DOHH2 (cell line): ENCODE data around the gene PLA2G2C.

ENCODE experiments used
- EZH2phosphoT487 ChIP-seq: fragments of 200-600 bp; sonication (generic); IDR thresholded peaks from 2 replicates; pipeline ENCODE4 v1.6.1; 2017; ENCODE audit warnings: borderline replicate concordance, mild to moderate bottlenecking, antibody characterized with exemption, low read length, moderate library complexity, mixed read lengths
- TF ChIP-seq, protein P1 (sequence below): fragments of 200-600 bp; sonication (generic); IDR thresholded peaks from one replicate; pipeline ENCODE4 v1.5.1; 2014; ENCODE audit warnings: antibody characterized with exemption, mild to moderate bottlenecking, low read depth, low read length; ENCODE audit not compliant: poor library complexity, severe bottlenecking

- TF ChIP-seq, protein P1, sequence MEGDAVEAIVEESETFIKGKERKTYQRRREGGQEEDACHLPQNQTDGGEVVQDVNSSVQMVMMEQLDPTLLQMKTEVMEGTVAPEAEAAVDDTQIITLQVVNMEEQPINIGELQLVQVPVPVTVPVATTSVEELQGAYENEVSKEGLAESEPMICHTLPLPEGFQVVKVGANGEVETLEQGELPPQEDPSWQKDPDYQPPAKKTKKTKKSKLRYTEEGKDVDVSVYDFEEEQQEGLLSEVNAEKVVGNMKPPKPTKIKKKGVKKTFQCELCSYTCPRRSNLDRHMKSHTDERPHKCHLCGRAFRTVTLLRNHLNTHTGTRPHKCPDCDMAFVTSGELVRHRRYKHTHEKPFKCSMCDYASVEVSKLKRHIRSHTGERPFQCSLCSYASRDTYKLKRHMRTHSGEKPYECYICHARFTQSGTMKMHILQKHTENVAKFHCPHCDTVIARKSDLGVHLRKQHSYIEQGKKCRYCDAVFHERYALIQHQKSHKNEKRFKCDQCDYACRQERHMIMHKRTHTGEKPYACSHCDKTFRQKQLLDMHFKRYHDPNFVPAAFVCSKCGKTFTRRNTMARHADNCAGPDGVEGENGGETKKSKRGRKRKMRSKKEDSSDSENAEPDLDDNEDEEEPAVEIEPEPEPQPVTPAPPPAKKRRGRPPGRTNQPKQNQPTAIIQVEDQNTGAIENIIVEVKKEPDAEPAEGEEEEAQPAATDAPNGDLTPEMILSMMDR: no peak
- TF ChIP-seq EZH2phosphoT487: no peak
Measured at GRCh38 chr1:20139776-20140612, 46.3 kb downstream of the PLA2G2C start.
